Upper lobe of left lung (tissue), 6 donors: ENCODE results near the gene ARID1B. TPM values are rescaled to one million over a fixed set of nuclear protein-coding genes. Genes with fewer than 3 reads are reported as not detected.

Experiments used
- ATAC-seq, 2 donors: fragments of 200-7000 bp; cut with Tn5 transposase; one replicate each; pipeline ENCODE4 v1.9.1; 2022; ENCODE audit warnings: mild to moderate bottlenecking in 2 of 2, moderate library complexity in 2 of 2; ENCODE audit not compliant: low FRiP score in 2 of 2
- DNase-seq, 2 donors: peaks; one replicate each; pipeline ENCODE4 v3.0.0-alpha.2; 2019 to 2020
- H3K27ac ChIP-seq, 4 donors: fragments of 200-600 bp; sonication (generic); one replicate each; pipeline ENCODE4 v1.5.1; 2016 to 2019
- H3K27me3 ChIP-seq, 4 donors: fragments of 200-600 bp; sonication (generic); one replicate each; pipeline ENCODE4 v1.5.1; 2017 to 2019
- H3K36me3 ChIP-seq, 4 donors: fragments of 200-600 bp; sonication (generic); one replicate each; pipeline ENCODE4 v1.5.1; 2016 to 2019
- H3K4me1 ChIP-seq, 4 donors: fragments of 200-600 bp; sonication (generic); one replicate each; pipeline ENCODE4 v1.5.1; 2018 to 2019
- H3K4me3 ChIP-seq, 4 donors: fragments of 200-600 bp; sonication (generic); one replicate each; pipeline ENCODE4 v1.5.1; 2017 to 2019; ENCODE audit warnings: mild to moderate bottlenecking in 2 of 4, moderate library complexity in 1 of 4
- H3K9me3 ChIP-seq, 4 donors: fragments of 200-600 bp; sonication (generic); one replicate each; pipeline ENCODE4 v1.5.1; 2018 to 2019
- CTCF ChIP-seq, 6 experiments: fragments of 450-650 bp in 4 of 6; fragments of 200-600 bp in 2 of 6; sonication (generic) in 2 of 6; IDR thresholded peaks; one replicate each; pipeline ENCODE4 v1.5.1; 2016 to 2019; ENCODE audit warnings: antibody characterized with exemption in 6 of 6
- EP300 ChIP-seq, 4 donors: sonication (generic); formaldehyde crosslinking; IDR thresholded peaks; one replicate each; pipeline ENCODE4 v1.5.1; 2017; ENCODE audit warnings: antibody characterized with exemption in 4 of 4, control low read depth in 2 of 4
- POLR2A ChIP-seq, 4 donors: fragments of 450-650 bp; IDR thresholded peaks; one replicate each; pipeline ENCODE4 v1.5.1; 2016 to 2017; ENCODE audit warnings: antibody characterized with exemption in 4 of 4, mild to moderate bottlenecking in 2 of 4
- POLR2AphosphoS5 ChIP-seq, 2 donors: sonication (generic); formaldehyde crosslinking; IDR thresholded peaks; one replicate each; pipeline ENCODE4 v1.5.1; 2017; ENCODE audit warnings: antibody characterized with exemption in 2 of 2
- WGBS, 2 donors: methylation state at CpG; one replicate each; pipeline ENCODE4 v1.1.5; 2017 to 2018; 5-methylcytosine and 5-hydroxymethylcytosine counted together
- total RNA-seq, 6 donors: library from RNA; depleted of rRNA in 4 of 6; stranded (reverse); fragments of >200 nt in 4 of 6; gene quantifications; one replicate each; pipeline versions ENCODE4 v1.1.0 to v1.2.1, GENCODE V29; 2016 to 2021
- donor health status: DM: no; HTN: no; CAD: no; lungs with moderate emphysema.
- donor health status: DM: no; HTN: yes; CAD: no; lungs with severe emphysema.

Gene ARID1B
- total RNA-seq, 6 donors from 2014 or later: 66.4 to 168 (median 109) TPM

- H3K27me3 ChIP-seq: no peaks in the 10 kb centered on the region
- DNase-seq (no peak), ATAC-seq (no peak)
- H3K9me3 ChIP-seq: no peaks in the 10 kb centered on the region
- peaks cover 26 to 41% (median 33%) of the 10 kb centered on the region in 4 donors for H3K4me1 ChIP-seq
- peaks cover 0 to 4% (median 0%) of the 10 kb centered on the region in 4 donors for H3K36me3 ChIP-seq
- TF ChIP-seq POLR2AphosphoS5 (IDR thresholded peaks at IDR 0.05) (no peak), EP300 (IDR thresholded peaks at IDR 0.05) (no peak), CTCF (IDR thresholded peaks at IDR 0.05) (no peak), POLR2A (IDR thresholded peaks at IDR 0.05) (no peak)
- H3K27ac ChIP-seq: no peak overlapping the region
- H3K4me3 ChIP-seq: no peak overlapping the region
- WGBS, 2 donors: 72 to 94% methylated on average over 9 to 13 of the region's 13 CpGs
Observed at GRCh38 chr6:156869980-156870398, 92.8 kb downstream of the ARID1B start.

DNA sequence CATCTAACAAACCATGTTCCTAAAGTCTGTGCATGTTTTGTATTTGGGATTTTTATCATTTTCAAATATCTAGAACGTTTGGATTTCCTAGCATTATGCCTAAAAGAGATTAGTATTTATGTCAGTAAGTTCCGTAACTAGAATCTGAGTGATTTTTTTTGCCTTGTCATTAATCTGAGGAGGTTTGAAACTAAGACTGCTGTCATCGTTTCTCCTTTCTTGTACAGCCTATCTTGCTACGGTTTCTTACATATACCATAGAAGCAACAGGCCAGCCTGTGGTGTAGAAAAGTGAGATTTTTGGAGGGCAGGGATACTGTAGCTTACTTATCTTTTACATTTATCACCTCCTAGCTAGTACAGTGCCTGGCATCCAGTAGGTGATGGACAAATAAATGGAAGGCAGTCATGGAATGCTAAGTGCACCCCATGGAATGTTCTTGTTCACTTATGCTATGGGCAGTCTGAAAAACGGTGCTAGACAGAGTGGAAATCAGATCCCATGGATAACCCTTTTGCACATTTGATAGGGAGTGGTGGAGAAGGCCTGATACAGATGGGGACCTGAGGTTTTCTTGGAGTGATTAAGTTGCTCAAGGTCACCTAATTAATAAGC, 93.9 kb downstream of the ARID1B start:
- Histone ChIP-seq H3K4me3 (no peak overlapping the region), H3K4me1 (peaks cover 22 to 40% (median 27%) of the 10 kb centered on the region in 4 donors), H3K9me3 (no peaks in the 10 kb centered on the region), H3K36me3 (peaks cover 0 to 4% (median 0%) of the 10 kb centered on the region in 4 donors), H3K27ac (no peak overlapping the region), H3K27me3 (no peaks in the 10 kb centered on the region)
- TF ChIP-seq CTCF (IDR thresholded peaks at IDR 0.05) (no peak), POLR2A (IDR thresholded peaks at IDR 0.05) (no peak), EP300 (IDR thresholded peaks at IDR 0.05) (no peak), POLR2AphosphoS5 (IDR thresholded peaks at IDR 0.05) (no peak)
- WGBS, 2 donors: 53 to 66% methylated on average over 5 of the region's 5 CpGs
- ATAC-seq: no peak
- no peak for DNase-seq

GRCh38 chr6:156872903-156873302, 95.7 kb downstream of the ARID1B start:
- no peak overlapping the region for H3K4me3 ChIP-seq
- DNase-seq (no peak), ATAC-seq (no peak)
- WGBS, 2 donors: 94% methylated on average over 8 of the region's 8 CpGs
- no peaks in the 10 kb centered on the region for H3K9me3 ChIP-seq
- peaks cover 0 to 4% (median 0%) of the 10 kb centered on the region in 4 donors for H3K36me3 ChIP-seq
- no peaks in the 10 kb centered on the region for H3K27me3 ChIP-seq
- H3K4me1 ChIP-seq: peaks cover 13 to 31% (median 20%) of the 10 kb centered on the region in 4 donors
- H3K27ac ChIP-seq: no peak overlapping the region
- TF ChIP-seq EP300 (IDR thresholded peaks at IDR 0.05) (no peak), CTCF (IDR thresholded peaks at IDR 0.05) (no peak)

GRCh38 chr6:156873654-156874380, 96.6 kb downstream of the ARID1B start:
- peaks cover 13 to 33% (median 20%) of the 10 kb centered on the region in 4 donors for H3K4me1 ChIP-seq
- no peaks in the 10 kb centered on the region for H3K27me3 ChIP-seq
- 91% methylated on average over 10 of the region's 10 CpGs for WGBS, 2 donors
- H3K27ac ChIP-seq: no peak overlapping the region
- no peak overlapping the region for H3K4me3 ChIP-seq
- DNase-seq (no peak), ATAC-seq (no peak)
- H3K9me3 ChIP-seq: no peaks in the 10 kb centered on the region
- H3K36me3 ChIP-seq: peaks cover 0 to 4% (median 0%) of the 10 kb centered on the region in 4 donors
- TF ChIP-seq POLR2AphosphoS5 (IDR thresholded peaks at IDR 0.05) (no peak), CTCF (IDR thresholded peaks at IDR 0.05) (no peak), EP300 (IDR thresholded peaks at IDR 0.05) (no peak), POLR2A (IDR thresholded peaks at IDR 0.05) (no peak)
